Measurements from ENCODE around the gene OSTN.

- TF ChIP-seq CTCF (IDR thresholded peaks at IDR 0.05) (no peak), EP300 (IDR thresholded peaks at IDR 0.05) (no peak), POLR2A (IDR thresholded peaks at IDR 0.05) (no peak)
These were observed 58.2 kb downstream of the OSTN start for GRCh38 chr3:191257286-191257685.

Data from tibial nerve (tissue), 4 donors.